ENCODE data around the gene SUSD1. TPM values are rescaled to one million over a fixed set of nuclear protein-coding genes. Genes with fewer than 3 reads are reported as not detected.

Gene SUSD1
- polyA plus RNA-seq, 1 experiment: 24.2 TPM

GRCh38 chr9:112175796-112176315 lies 759 bp upstream of the SUSD1 start:
- Histone ChIP-seq H3K27ac (ENCODE audit: low read depth, low read length) (no peak overlapping the region), H3K27me3 (ENCODE audit: control insufficient read depth, insufficient read depth, low read length) (no peaks in the 10 kb centered on the region), H3K4me3 (ENCODE audit: low read depth, low read length) (no peak overlapping the region; the same call in 1 of the 2 replicates), H3K9me3 (ENCODE audit: control insufficient read depth, insufficient read depth, low read length) (no peaks in the 10 kb centered on the region)
- ChIA-PET CTCF (no interaction called here), POLR2A (no interaction called here)
- TF ChIP-seq CTCF (IDR thresholded peaks at IDR 0.05; ENCODE audit: low read depth, low read length): no peak
- DNase-seq (ENCODE audit: low read depth, low spot score): no peak

- CTCF ChIA-PET: interaction anchor here (1.2 to 1.4 kb wide), 2 partner anchors 10 to 77 kb away, joined by 3 read pairs; no protein-coding TSS in a partner anchor
- no peaks in the 10 kb centered on the region for H3K9me3 ChIP-seq (ENCODE audit: control insufficient read depth, insufficient read depth, low read length)
- no peak for DNase-seq (ENCODE audit: low read depth, low spot score)
- H3K4me3 ChIP-seq (ENCODE audit: low read depth, low read length): peak overlapping the region; percentile 59
- no peaks in the 10 kb centered on the region for H3K27me3 ChIP-seq (ENCODE audit: control insufficient read depth, insufficient read depth, low read length)
- no peak for TF ChIP-seq CTCF (IDR thresholded peaks at IDR 0.05; ENCODE audit: low read depth, low read length)
- H3K27ac ChIP-seq (ENCODE audit: low read depth, low read length): no peak overlapping the region
- POLR2A ChIA-PET: interaction anchor here (0.9 kb wide), 1 partner anchor 100 kb away, joined by 4 read pairs; no protein-coding TSS in a partner anchor
Observed at GRCh38 chr9:112174222-112174964, 704 bp downstream of the SUSD1 start.

GRCh38 chr9:112173489-112174221 lies 1.4 kb downstream of the SUSD1 start:
- no peak for TF ChIP-seq CTCF (IDR thresholded peaks at IDR 0.05; ENCODE audit: low read depth, low read length)
- POLR2A ChIA-PET: interaction anchor here (0.9 kb wide), 1 partner anchor 99 kb away, joined by 4 read pairs; no protein-coding TSS in a partner anchor
- Histone ChIP-seq H3K27me3 (ENCODE audit: control insufficient read depth, insufficient read depth, low read length) (no peaks in the 10 kb centered on the region), H3K4me3 (ENCODE audit: low read depth, low read length) (no peak overlapping the region; the same call in 1 of the 2 replicates), H3K9me3 (ENCODE audit: control insufficient read depth, insufficient read depth, low read length) (no peaks in the 10 kb centered on the region), H3K27ac (ENCODE audit: low read depth, low read length) (no peak overlapping the region)
- CTCF ChIA-PET: interaction anchor here (1.2 to 1.4 kb wide), 2 partner anchors 10 to 76 kb away, joined by 3 read pairs; no protein-coding TSS in a partner anchor
- DNase-seq (ENCODE audit: low read depth, low spot score): no peak

- no peaks in the 10 kb centered on the region for H3K27me3 ChIP-seq (ENCODE audit: control insufficient read depth, insufficient read depth, low read length)
- no peak overlapping the region for H3K4me3 ChIP-seq (ENCODE audit: low read depth, low read length)
- DNase-seq (ENCODE audit: low read depth, low spot score): no peak
- CTCF ChIA-PET: no interaction called here
- no peaks in the 10 kb centered on the region for H3K9me3 ChIP-seq (ENCODE audit: control insufficient read depth, insufficient read depth, low read length)
- POLR2A ChIA-PET: no interaction called here
- no peak for TF ChIP-seq CTCF (IDR thresholded peaks at IDR 0.05; ENCODE audit: low read depth, low read length)
- no peak overlapping the region for H3K27ac ChIP-seq (ENCODE audit: low read depth, low read length)
Observed at GRCh38 chr9:112170968-112171367, 4.1 kb downstream of the SUSD1 start.

GRCh38 chr9:112170235-112170634 lies 4.9 kb downstream of the SUSD1 start:
- no peak overlapping the region for H3K4me3 ChIP-seq (ENCODE audit: low read depth, low read length)
- no peaks in the 10 kb centered on the region for H3K9me3 ChIP-seq (ENCODE audit: control insufficient read depth, insufficient read depth, low read length)
- DNase-seq (ENCODE audit: low read depth, low spot score): no peak
- no peaks in the 10 kb centered on the region for H3K27me3 ChIP-seq (ENCODE audit: control insufficient read depth, insufficient read depth, low read length)
- H3K27ac ChIP-seq (ENCODE audit: low read depth, low read length): no peak overlapping the region
- ChIA-PET CTCF (no interaction called here), POLR2A (no interaction called here)
- TF ChIP-seq CTCF (IDR thresholded peaks at IDR 0.05; ENCODE audit: low read depth, low read length): no peak
